ENCODE measurements around the gene RND2.

Gene RND2

GRCh38 chr17:43070872-43071271 is 45.8 kb downstream of the RND2 start:
- peaks cover 4% of the 10 kb centered on the region; the same call in 1 of the 2 replicates for H3K36me3 ChIP-seq (ENCODE audit: control insufficient read depth, insufficient read depth, low read length)

GRCh38 chr17:43074869-43075268 is 49.8 kb downstream of the RND2 start:
- Histone ChIP-seq H3K27me3 (replicated peaks; ENCODE audit: control insufficient read depth, insufficient read depth, low read length) (no peaks in the 10 kb centered on the region), H3K4me3 (replicated peaks; ENCODE audit: low read depth, low read length) (no peak overlapping the region), H3K36me3 (ENCODE audit: control insufficient read depth, insufficient read depth, low read length) (peaks cover 4% of the 10 kb centered on the region; the same call in 1 of the 2 replicates)
- no peak for DNase-seq (ENCODE audit: extremely low read depth, insufficient read length)
- TF ChIP-seq, protein P1, sequence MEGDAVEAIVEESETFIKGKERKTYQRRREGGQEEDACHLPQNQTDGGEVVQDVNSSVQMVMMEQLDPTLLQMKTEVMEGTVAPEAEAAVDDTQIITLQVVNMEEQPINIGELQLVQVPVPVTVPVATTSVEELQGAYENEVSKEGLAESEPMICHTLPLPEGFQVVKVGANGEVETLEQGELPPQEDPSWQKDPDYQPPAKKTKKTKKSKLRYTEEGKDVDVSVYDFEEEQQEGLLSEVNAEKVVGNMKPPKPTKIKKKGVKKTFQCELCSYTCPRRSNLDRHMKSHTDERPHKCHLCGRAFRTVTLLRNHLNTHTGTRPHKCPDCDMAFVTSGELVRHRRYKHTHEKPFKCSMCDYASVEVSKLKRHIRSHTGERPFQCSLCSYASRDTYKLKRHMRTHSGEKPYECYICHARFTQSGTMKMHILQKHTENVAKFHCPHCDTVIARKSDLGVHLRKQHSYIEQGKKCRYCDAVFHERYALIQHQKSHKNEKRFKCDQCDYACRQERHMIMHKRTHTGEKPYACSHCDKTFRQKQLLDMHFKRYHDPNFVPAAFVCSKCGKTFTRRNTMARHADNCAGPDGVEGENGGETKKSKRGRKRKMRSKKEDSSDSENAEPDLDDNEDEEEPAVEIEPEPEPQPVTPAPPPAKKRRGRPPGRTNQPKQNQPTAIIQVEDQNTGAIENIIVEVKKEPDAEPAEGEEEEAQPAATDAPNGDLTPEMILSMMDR (IDR thresholded peaks at IDR 0.05; ENCODE audit: insufficient read depth, low read length, poor library complexity, severe bottlenecking) = no peak

More at GRCh38 chr17:43070872-43071271, 45.8 kb downstream of the RND2 start:
- DNase-seq (ENCODE audit: extremely low read depth, insufficient read length) = no peak
- Histone ChIP-seq H3K27me3 (replicated peaks; ENCODE audit: control insufficient read depth, insufficient read depth, low read length) (no peaks in the 10 kb centered on the region), H3K4me3 (replicated peaks; ENCODE audit: low read depth, low read length) (no peak overlapping the region)
- TF ChIP-seq, protein P1 (IDR thresholded peaks at IDR 0.05; ENCODE audit: insufficient read depth, low read length, poor library complexity, severe bottlenecking) = no peak

DNA sequence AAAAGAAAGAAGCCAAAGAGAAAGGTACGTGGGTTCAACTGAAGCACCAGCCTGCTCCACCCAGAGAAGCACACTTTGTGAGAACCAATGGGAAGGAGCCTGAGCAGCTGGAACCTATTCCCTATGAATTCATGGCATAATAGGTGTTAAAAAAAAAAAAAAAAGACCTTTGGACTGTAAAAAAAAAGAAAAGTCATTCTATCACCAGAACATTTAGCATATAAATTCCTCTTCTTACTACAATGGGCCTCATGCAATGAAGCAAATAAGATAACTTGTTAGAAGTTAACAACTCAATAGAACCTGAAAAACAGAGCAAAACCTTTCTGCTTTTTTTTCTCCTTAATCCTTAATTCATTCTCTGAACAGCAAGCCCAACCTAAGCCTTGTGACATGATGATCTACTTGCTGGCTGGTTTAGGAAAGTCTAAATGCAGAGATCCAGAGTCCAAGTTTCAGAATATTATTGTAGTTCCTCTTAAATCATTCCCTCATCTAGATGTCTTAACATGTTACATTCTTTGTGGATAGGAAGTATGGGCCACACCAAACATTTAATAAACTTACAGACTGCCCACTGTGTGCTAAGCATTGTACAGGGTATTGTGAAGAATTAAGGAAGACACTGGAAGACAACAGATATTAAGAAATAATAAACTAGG is 54.7 kb downstream of the RND2 start:
- TF ChIP-seq, protein P1 (IDR thresholded peaks at IDR 0.05; ENCODE audit: insufficient read depth, low read length, poor library complexity, severe bottlenecking) = no peak
- Histone ChIP-seq H3K27me3 (replicated peaks; ENCODE audit: control insufficient read depth, insufficient read depth, low read length) (no peaks in the 10 kb centered on the region), H3K36me3 (ENCODE audit: control insufficient read depth, insufficient read depth, low read length) (peaks cover 6% of the 10 kb centered on the region), H3K4me3 (replicated peaks; ENCODE audit: low read depth, low read length) (no peak overlapping the region)
- DNase-seq (ENCODE audit: extremely low read depth, insufficient read length) = no peak
